GM18505 (cell line): ENCODE results near the gene KCNT1.

Source experiments
- ATAC-seq: cut with Tn5 transposase; IDR thresholded peaks from one replicate; pipeline ENCODE4 v1.9.1; 2021; ENCODE audit not compliant: unreplicated experiment
- POLR2A ChIP-seq: IDR thresholded peaks from 4 replicates; pipeline ENCODE4 v1.6.1; 2011; ENCODE audit warnings: borderline replicate concordance; ENCODE audit not compliant: insufficient read depth, insufficient read length; ENCODE audit errors: extremely low read depth

KCNT1 gene

GRCh38 chr9:135758870-135759269 is 56.9 kb downstream of the KCNT1 start:
- no peak for TF ChIP-seq POLR2A
- no peak for ATAC-seq

GRCh38 chr9:135759676-135760300 is 57.8 kb downstream of the KCNT1 start:
- no peak for ATAC-seq
- no peak for TF ChIP-seq POLR2A

- no peak for ATAC-seq
- no peak for TF ChIP-seq POLR2A
These were observed 58.5 kb downstream of the KCNT1 start for GRCh38 chr9:135760465-135760864.

GRCh38 chr9:135761150-135761844 is 59.3 kb downstream of the KCNT1 start:
- TF ChIP-seq POLR2A, result no peak

GRCh38 chr9:135761845-135762168 is 59.8 kb downstream of the KCNT1 start:
- no peak for ATAC-seq
- TF ChIP-seq POLR2A, result no peak

More at GRCh38 chr9:135761150-135761844, 59.3 kb downstream of the KCNT1 start:
- no peak for ATAC-seq

GRCh38 chr9:135762921-135763320 is 60.9 kb downstream of the KCNT1 start:
- no peak for TF ChIP-seq POLR2A
- ATAC-seq, result no peak

- TF ChIP-seq POLR2A, result no peak
- ATAC-seq, result no peak
These were observed 61.9 kb downstream of the KCNT1 start for GRCh38 chr9:135763716-135764446.

- ATAC-seq, result no peak
- TF ChIP-seq POLR2A, result no peak
These were observed 62.7 kb downstream of the KCNT1 start for GRCh38 chr9:135764731-135765130.

- no peak for TF ChIP-seq POLR2A
- no peak for ATAC-seq
These were observed 63.4 kb downstream of the KCNT1 start for GRCh38 chr9:135765416-135765815.

- TF ChIP-seq POLR2A, result no peak
- ATAC-seq, result no peak
These were observed 64.3 kb downstream of the KCNT1 start for GRCh38 chr9:135766251-135766650.

- no peak for TF ChIP-seq POLR2A
- ATAC-seq, result no peak
These were observed 64.7 kb downstream of the KCNT1 start for GRCh38 chr9:135766707-135767106.

GRCh38 chr9:135768516-135769218 is 66.7 kb downstream of the KCNT1 start:
- no peak for ATAC-seq
- TF ChIP-seq POLR2A, result no peak

GRCh38 chr9:135769489-135770202 is 67.7 kb downstream of the KCNT1 start:
- ATAC-seq, result no peak
- no peak for TF ChIP-seq POLR2A

GRCh38 chr9:135770203-135770535 is 68.2 kb downstream of the KCNT1 start:
- no peak for ATAC-seq
- TF ChIP-seq POLR2A, result no peak

GRCh38 chr9:135770771-135771170 is 68.8 kb downstream of the KCNT1 start:
- TF ChIP-seq POLR2A, result no peak
- ATAC-seq, result no peak
